SK-N-SH (cell line): ENCODE measurements around the gene SRGAP3. TPM values are rescaled to one million over a fixed set of nuclear protein-coding genes. Genes with fewer than 3 reads are reported as not detected.

Source experiments
- CTCF ChIA-PET: fragments of 300-600, 350-600 bp; formaldehyde crosslinking; extraction: SDS; loops from one replicate; lab custom pipeline; 2021; lab: Yijun Ruan, JAX
- POLR2A ChIA-PET: fragments of 350-600 bp; sonication (Branson Sonifier 250); formaldehyde crosslinking; extraction: SDS; loops from one replicate; lab custom pipeline; 2020; ENCODE audit warnings: antibody characterized with exemption, inconsistent platforms; lab: Yijun Ruan, JAX
- DNase-seq: peaks from one replicate; pipeline ENCODE4 v3.0.0; 2012
- H2AFZ ChIP-seq: fragments of 200-600 bp; sonication (generic); 2 replicates; pipeline ENCODE4 v1.8.1; 2016; ENCODE audit warnings: antibody characterized with exemption, mild to moderate bottlenecking, low read depth
- H3F3A ChIP-seq: fragments of 200-600 bp; sonication (generic); replicated peaks from 2 replicates; pipeline ENCODE3; 2016; ENCODE audit warnings: antibody characterized with exemption, mild to moderate bottlenecking; ENCODE audit not compliant: insufficient read depth
- H3K27ac ChIP-seq, 2 experiments: fragments of 200-500 bp in 1 of 2; fragments of 200-600 bp in 1 of 2; sonication (Bioruptor generic) in 1 of 2; sonication (generic), shearing (Covaris generic) in 1 of 2; 2 replicates each; pipeline versions ENCODE4 v1.5.1 to v1.6.1; 2014 to 2016; ENCODE audit warnings: low read depth in 2 of 2, inconsistent platforms in 1 of 2, low read length in 1 of 2, mild to moderate bottlenecking in 1 of 2, mixed read lengths in 1 of 2
- H3K27me3 ChIP-seq: fragments of 200-600 bp; sonication (generic), shearing (Covaris generic); 2 replicates; pipeline ENCODE4 v1.6.1; 2016; ENCODE audit warnings: mixed run types; ENCODE audit not compliant: insufficient read depth
- H3K36me3 ChIP-seq, 2 experiments: fragments of 200-500 bp in 1 of 2; fragments of 200-600 bp in 1 of 2; sonication (Bioruptor generic) in 1 of 2; sonication (generic) in 1 of 2; replicated peaks in 1 of 2; 2 replicates each; pipeline versions ENCODE3 to v1.5.1; 2014 to 2016; ENCODE audit warnings: low read length in 1 of 2, mild to moderate bottlenecking in 1 of 2; ENCODE audit not compliant: insufficient read depth in 2 of 2, control insufficient read depth in 1 of 2
- H3K4me1 ChIP-seq, 2 experiments: fragments of 200-500 bp in 1 of 2; fragments of 200-600 bp in 1 of 2; sonication (Bioruptor generic) in 1 of 2; sonication (generic), shearing (Covaris generic) in 1 of 2; 2 replicates each; pipeline versions ENCODE4 v1.5.1 to v1.6.1; 2014 to 2016; ENCODE audit warnings: low read depth in 1 of 2, low read length in 1 of 2, mixed run types in 1 of 2; ENCODE audit not compliant: insufficient read depth in 2 of 2, control insufficient read depth in 1 of 2
- H3K4me2 ChIP-seq: fragments of 200-600 bp; sonication (generic), shearing (Covaris generic); 2 replicates; pipeline ENCODE4 v1.6.1; 2017; ENCODE audit warnings: mixed run types
- H3K4me3 ChIP-seq, 2 experiments: fragments of 200-500 bp in 1 of 2; fragments of 200-600 bp in 1 of 2; sonication (Bioruptor generic) in 1 of 2; sonication (generic), shearing (Covaris generic) in 1 of 2; 2 replicates each; pipeline versions ENCODE4 v1.5.1 to v1.8.1; 2014 to 2016; ENCODE audit warnings: low read depth in 2 of 2, inconsistent platforms in 1 of 2, low read length in 1 of 2, mild to moderate bottlenecking in 1 of 2, mixed read lengths in 1 of 2, moderate library complexity in 1 of 2
- H3K79me2 ChIP-seq: fragments of 200-600 bp; sonication (generic); 2 replicates; pipeline ENCODE4 v1.8.1; 2017; ENCODE audit warnings: mild to moderate bottlenecking; ENCODE audit not compliant: insufficient read depth
- H3K9ac ChIP-seq: fragments of 200-600 bp; sonication (generic); 2 replicates; pipeline ENCODE4 v1.6.1; 2017; ENCODE audit warnings: mixed run types
- H3K9me2 ChIP-seq: fragments of 200-600 bp; sonication (generic); 2 replicates; pipeline ENCODE4 v1.6.1; 2017; ENCODE audit warnings: mixed run types
- H3K9me3 ChIP-seq: fragments of 200-600 bp; sonication (generic); 2 replicates; pipeline ENCODE4 v1.6.1; 2017; ENCODE audit warnings: mixed run types, mild to moderate bottlenecking, moderate library complexity
- H4K20me1 ChIP-seq: fragments of 200-600 bp; sonication (generic); 2 replicates; pipeline ENCODE4 v1.6.1; 2017; ENCODE audit warnings: mild to moderate bottlenecking, mixed run types; ENCODE audit not compliant: insufficient read depth
- CHD2 ChIP-seq: fragments of 150-350 bp; IDR thresholded peaks from 2 replicates; pipeline ENCODE4 v1.6.1; 2018; ENCODE audit warnings: low read length; ENCODE audit not compliant: partially characterized antibody
- EP300 ChIP-seq, 2 experiments: IDR thresholded peaks; 2 replicates each; pipeline versions ENCODE4 v1.4.0 to v1.6.1; 2012; ENCODE audit warnings: borderline replicate concordance in 1 of 2, low read depth in 1 of 2, low read length in 1 of 2
- FOXJ3 ChIP-seq: sonication (generic); formaldehyde crosslinking; IDR thresholded peaks from 2 replicates; pipeline ENCODE4 v1.5.1; 2020; ENCODE audit warnings: mild to moderate bottlenecking, missing genetic modification reagents
- FOXM1 ChIP-seq: IDR thresholded peaks from 2 replicates; pipeline ENCODE4 v1.4.0; 2012; ENCODE audit warnings: low read depth, mild to moderate bottlenecking
- GABPA ChIP-seq: IDR thresholded peaks from 2 replicates; pipeline ENCODE4 v1.4.0; 2012; ENCODE audit warnings: low read depth, mild to moderate bottlenecking
- MEF2A ChIP-seq: IDR thresholded peaks from 2 replicates; pipeline ENCODE4 v1.4.0; 2012; ENCODE audit warnings: low read depth, borderline replicate concordance
- MXI1 ChIP-seq: IDR thresholded peaks from 2 replicates; pipeline ENCODE4 v1.6.1; 2012; ENCODE audit warnings: mild to moderate bottlenecking, low read depth, low read length, improper control_type of control experiment
- NFIC ChIP-seq: IDR thresholded peaks from 2 replicates; pipeline ENCODE4 v1.4.0; 2012; ENCODE audit warnings: borderline replicate concordance
- NRF1 ChIP-seq: IDR thresholded peaks from 2 replicates; pipeline ENCODE4 v1.6.1; 2012; ENCODE audit warnings: low read depth, mild to moderate bottlenecking, low read length
- POLR2AphosphoS5 ChIP-seq: IDR thresholded peaks from 2 replicates; pipeline ENCODE4 v1.6.1; 2012; ENCODE audit warnings: low read depth, low read length
- RCOR1 ChIP-seq: fragments of 150-350 bp; IDR thresholded peaks from 2 replicates; pipeline ENCODE4 v1.6.1; 2017; ENCODE audit warnings: antibody characterized with exemption, low read length
- RFX5 ChIP-seq: IDR thresholded peaks from 2 replicates; pipeline ENCODE4 v1.6.1; 2012; ENCODE audit warnings: mild to moderate bottlenecking, improper control_type of control experiment, low read length
- RXRA ChIP-seq: IDR thresholded peaks from 2 replicates; pipeline ENCODE4 v1.4.0; 2012; ENCODE audit warnings: low read depth, mild to moderate bottlenecking, borderline replicate concordance
- SMC3 ChIP-seq: IDR thresholded peaks from 2 replicates; pipeline ENCODE4 v1.6.1; 2012; ENCODE audit warnings: low read depth, low read length, improper control_type of control experiment
- TAF1 ChIP-seq: IDR thresholded peaks from 2 replicates; pipeline ENCODE4 v1.6.1; 2012; ENCODE audit warnings: low read depth, mild to moderate bottlenecking, low read length, moderate library complexity, borderline replicate concordance
- TCF12 ChIP-seq: IDR thresholded peaks from 2 replicates; pipeline ENCODE4 v1.4.0; 2012
- TEAD4 ChIP-seq: IDR thresholded peaks from 2 replicates; pipeline ENCODE4 v1.4.0; 2012; ENCODE audit warnings: mild to moderate bottlenecking, borderline replicate concordance; ENCODE audit not compliant: insufficient read depth
- YY1 ChIP-seq: IDR thresholded peaks from 2 replicates; pipeline ENCODE4 v1.4.0; 2012; ENCODE audit warnings: low read depth, mild to moderate bottlenecking
- ZBTB33 ChIP-seq: IDR thresholded peaks from 2 replicates; pipeline ENCODE4 v1.4.0; 2012; ENCODE audit warnings: low read depth, borderline replicate concordance
- WGBS: methylation state at CpG from one replicate; pipeline ENCODE4 v1.1.6; 2017; ENCODE audit warnings: low lambda C conversion rate; 5-methylcytosine and 5-hydroxymethylcytosine counted together
- polyA plus RNA-seq, 3 experiments: library from polyadenylated mRNA; depleted of rRNA; stranded (reverse); fragments of >200 nt; gene quantifications; 2 replicates each; pipeline ENCODE4 v1.2.3, GENCODE V29; 2012
- TF ChIP-seq, protein P1 (sequence below): IDR thresholded peaks from 2 replicates; pipeline ENCODE4 v1.4.0; 2012; ENCODE audit warnings: low read depth
- TF ChIP-seq, protein P2 (sequence below): IDR thresholded peaks from 2 replicates; pipeline ENCODE4; 2012

The SRGAP3 gene
- polyA plus RNA-seq, 1 of the 3 experiments (the other 2 are of a cell fraction) = 2.8 TPM

GRCh38 chr3:9214185-9214584, 35.3 kb downstream of the SRGAP3 start:
- no peaks in the 10 kb centered on the region for H3K79me2 ChIP-seq
- H3K4me1 ChIP-seq = peaks cover 0 to 28% of the 10 kb centered on the region in 2 experiments; a peak in 2 of 4 replicates
- peak overlapping the region; percentile 4 to 12; a peak in 1 of 4 replicates for H3K27ac ChIP-seq
- no peak for DNase-seq
- WGBS = 84% methylated on average over 3 of the region's 3 CpGs
- no peaks in the 10 kb centered on the region for H4K20me1 ChIP-seq
- POLR2A ChIA-PET = no interaction called here
- no peaks in the 10 kb centered on the region for H3K27me3 ChIP-seq
- CTCF ChIA-PET = interaction anchor here (0.7 to 2.5 kb wide), 6 partner anchors 10 to 226 kb away, joined by 3 to 10 read pairs (median 3); no protein-coding TSS in a partner anchor
- no peaks in the 10 kb centered on the region for H3K9me2 ChIP-seq
- no peaks in the 10 kb centered on the region for H3K36me3 ChIP-seq
- TF ChIP-seq GABPA = no peak
- TF ChIP-seq FOXM1 = no peak
- TF ChIP-seq TAF1 = no peak
- no peak for TF ChIP-seq NRF1
- no peak for TF ChIP-seq RFX5
- TF ChIP-seq ZBTB33 = no peak
- H3K9ac ChIP-seq = no peak overlapping the region
- H3K9me3 ChIP-seq = no peaks in the 10 kb centered on the region
- peak overlapping the region; percentile 20 for H3K4me2 ChIP-seq
- no peak overlapping the region for H3K4me3 ChIP-seq
- H2AFZ ChIP-seq = no peak overlapping the region
- peaks cover 16% of the 10 kb centered on the region for H3F3A ChIP-seq

DNA sequence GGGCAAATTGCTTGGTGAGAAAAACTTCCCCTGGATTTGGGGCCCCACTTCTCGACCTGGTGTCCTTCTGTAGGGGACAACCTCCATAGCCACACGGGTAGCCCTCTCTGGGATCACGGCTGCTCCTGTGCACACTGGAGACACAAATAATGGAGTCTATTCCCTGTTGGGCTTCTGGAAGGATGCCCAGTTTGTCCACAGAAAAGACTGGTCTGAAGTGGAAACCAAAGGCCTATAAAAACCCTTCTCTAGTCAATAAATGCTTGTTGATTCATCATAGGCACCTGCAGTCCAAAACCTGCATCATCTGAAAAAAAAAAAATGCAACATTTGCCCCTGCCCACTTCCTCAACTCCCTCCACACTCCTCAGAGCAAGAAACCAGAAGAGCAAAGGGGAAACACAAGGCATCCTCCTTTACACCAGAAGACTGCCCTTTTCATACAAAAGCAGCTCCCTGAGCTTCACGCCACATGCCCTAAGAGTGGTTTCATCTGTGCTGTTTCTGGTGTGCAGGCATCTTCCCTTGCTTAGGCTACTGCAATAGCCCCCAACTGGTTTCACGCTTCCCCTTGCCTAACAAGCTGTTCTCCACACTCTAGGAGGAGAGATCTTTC, 36.3 kb downstream of the SRGAP3 start:
- DNase-seq = no peak
- no peak overlapping the region for H2AFZ ChIP-seq
- CTCF ChIA-PET = interaction anchor here (1.0 to 2.5 kb wide), 3 partner anchors 11 to 225 kb away, joined by 3 to 10 read pairs (median 4); no protein-coding TSS in a partner anchor
- POLR2A ChIA-PET = no interaction called here
- H3K4me3 ChIP-seq = no peak overlapping the region
- no peaks in the 10 kb centered on the region for H3K9me3 ChIP-seq
- H3K27ac ChIP-seq = no peak overlapping the region
- 95% methylated on average over 2 of the region's 5 CpGs for WGBS
- no peaks in the 10 kb centered on the region for H3K9me2 ChIP-seq
- no peaks in the 10 kb centered on the region for H4K20me1 ChIP-seq
- no peaks in the 10 kb centered on the region for H3K27me3 ChIP-seq
- H3K4me1 ChIP-seq = peaks cover 0 to 22% of the 10 kb centered on the region in 2 experiments; a peak in 2 of 4 replicates
- no peak for TF ChIP-seq TEAD4
- TF ChIP-seq RFX5 = no peak
- no peak for TF ChIP-seq FOXJ3 (CRISPR knock-in tag)
- no peak for TF ChIP-seq SMC3
- TF ChIP-seq, protein P1, sequence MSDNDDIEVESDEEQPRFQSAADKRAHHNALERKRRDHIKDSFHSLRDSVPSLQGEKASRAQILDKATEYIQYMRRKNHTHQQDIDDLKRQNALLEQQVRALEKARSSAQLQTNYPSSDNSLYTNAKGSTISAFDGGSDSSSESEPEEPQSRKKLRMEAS = no peak
- no peak for TF ChIP-seq YY1
- TF ChIP-seq, protein P2, sequence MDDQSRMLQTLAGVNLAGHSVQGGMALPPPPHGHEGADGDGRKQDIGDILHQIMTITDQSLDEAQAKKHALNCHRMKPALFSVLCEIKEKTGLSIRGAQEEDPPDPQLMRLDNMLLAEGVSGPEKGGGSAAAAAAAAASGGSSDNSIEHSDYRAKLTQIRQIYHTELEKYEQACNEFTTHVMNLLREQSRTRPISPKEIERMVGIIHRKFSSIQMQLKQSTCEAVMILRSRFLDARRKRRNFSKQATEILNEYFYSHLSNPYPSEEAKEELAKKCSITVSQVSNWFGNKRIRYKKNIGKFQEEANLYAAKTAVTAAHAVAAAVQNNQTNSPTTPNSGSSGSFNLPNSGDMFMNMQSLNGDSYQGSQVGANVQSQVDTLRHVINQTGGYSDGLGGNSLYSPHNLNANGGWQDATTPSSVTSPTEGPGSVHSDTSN = no peak
- TF ChIP-seq NFIC = no peak
- TF ChIP-seq FOXM1 = no peak
- no peak for TF ChIP-seq RCOR1
- no peak for TF ChIP-seq MXI1
- TF ChIP-seq EP300 (IDR thresholded peaks at IDR 0.05; ENCODE audit: borderline replicate concordance in 1 of 2, low read depth in 1 of 2, low read length in 1 of 2) = no peak
- no peak for TF ChIP-seq CHD2
- TF ChIP-seq RXRA = no peak
- TF ChIP-seq POLR2AphosphoS5 = no peak
- TF ChIP-seq TCF12 = no peak
- no peak for TF ChIP-seq GABPA
- TF ChIP-seq MEF2A = no peak
- no peak for TF ChIP-seq ZBTB33
- H3F3A ChIP-seq = peaks cover 16% of the 10 kb centered on the region
- no peaks in the 10 kb centered on the region for H3K36me3 ChIP-seq
- no peak overlapping the region for H3K4me2 ChIP-seq
- H3K79me2 ChIP-seq = no peaks in the 10 kb centered on the region
- no peak overlapping the region for H3K9ac ChIP-seq
